Uterus (tissue), 4 donors: ENCODE measurements around the gene RNF183. TPM values are rescaled to one million over a fixed set of nuclear protein-coding genes. Genes with fewer than 3 reads are reported as not detected.
"Not testable (repeated sequence)": the region's sequence is repeated elsewhere in the genome, so short reads cannot be mapped to it uniquely, and the experiment has no call there.

Experiments used
- DNase-seq, 2 donors: peaks; one replicate each; pipeline ENCODE4 v3.0.0-alpha.2; 2019 to 2020
- H3K27ac ChIP-seq, 2 donors: fragments of 200-600 bp; sonication (generic); 1 replicate in 1 of 2; 2 replicates in 1 of 2; pipeline ENCODE4 v1.5.1; 2016 to 2018
- H3K27me3 ChIP-seq, 2 donors: fragments of 200-600 bp; sonication (generic); one replicate each; pipeline ENCODE4 v1.5.1; 2018 to 2019; ENCODE audit warnings: control low read depth in 1 of 2
- H3K36me3 ChIP-seq, 2 donors: fragments of 200-600 bp; sonication (generic); one replicate each; pipeline ENCODE4 v1.5.1; 2019; ENCODE audit warnings: control low read depth in 1 of 2
- H3K4me1 ChIP-seq, 2 donors: fragments of 200-600 bp; sonication (generic); one replicate each; pipeline ENCODE4 v1.5.1; 2018 to 2019; ENCODE audit warnings: control low read depth in 1 of 2
- H3K4me3 ChIP-seq, 2 donors: fragments of 200-600 bp; sonication (generic); 1 replicate in 1 of 2; 2 replicates in 1 of 2; pipeline ENCODE4 v1.5.1; 2018 to 2019; ENCODE audit warnings: mild to moderate bottlenecking in 1 of 2
- H3K9me3 ChIP-seq, 2 donors: fragments of 200-600 bp; sonication (generic); one replicate each; pipeline ENCODE4 v1.5.1; 2019; ENCODE audit warnings: control low read depth in 1 of 2
- CTCF ChIP-seq, 4 experiments: fragments of 200-600 bp in 2 of 4; fragments of 450-650 bp in 2 of 4; sonication (generic) in 2 of 4; IDR thresholded peaks; one replicate each; pipeline ENCODE4 v1.5.1; 2016 to 2019; ENCODE audit warnings: antibody characterized with exemption in 4 of 4, mild to moderate bottlenecking in 2 of 4, moderate library complexity in 1 of 4
- POLR2A ChIP-seq, 2 donors: fragments of 450-650 bp; IDR thresholded peaks; one replicate each; pipeline ENCODE4 v1.6.1; 2016; ENCODE audit warnings: antibody characterized with exemption in 2 of 2, mild to moderate bottlenecking in 1 of 2, moderate library complexity in 1 of 2
- intact Hi-C: fragments of 100-400 bp; cut with DNase I; formaldehyde crosslinking; loops from one replicate; pipeline ENCODE4 v1.15.1; 2023; ENCODE audit warnings: low total_unique reads
- total RNA-seq, 4 donors: library from RNA; depleted of rRNA in 3 of 4; stranded (reverse); fragments of >200 nt in 3 of 4; gene quantifications; one replicate each; pipeline versions ENCODE4 v1.1.0 to v1.2.4, GENCODE V29; 2014 to 2023
- donor health status: DM: yes; HTN: yes; CAD: no.

The RNF183 gene
- total RNA-seq, 4 donors from 2014 or later = 0.35 to 0.82 TPM; not detected in 2

- intact Hi-C loops = no loop called here
- H3K4me3 ChIP-seq = no peak overlapping the region
- no peak for DNase-seq
Measured at GRCh38 chr9:113299800-113300292, 3.3 kb downstream of the RNF183 start.

DNA sequence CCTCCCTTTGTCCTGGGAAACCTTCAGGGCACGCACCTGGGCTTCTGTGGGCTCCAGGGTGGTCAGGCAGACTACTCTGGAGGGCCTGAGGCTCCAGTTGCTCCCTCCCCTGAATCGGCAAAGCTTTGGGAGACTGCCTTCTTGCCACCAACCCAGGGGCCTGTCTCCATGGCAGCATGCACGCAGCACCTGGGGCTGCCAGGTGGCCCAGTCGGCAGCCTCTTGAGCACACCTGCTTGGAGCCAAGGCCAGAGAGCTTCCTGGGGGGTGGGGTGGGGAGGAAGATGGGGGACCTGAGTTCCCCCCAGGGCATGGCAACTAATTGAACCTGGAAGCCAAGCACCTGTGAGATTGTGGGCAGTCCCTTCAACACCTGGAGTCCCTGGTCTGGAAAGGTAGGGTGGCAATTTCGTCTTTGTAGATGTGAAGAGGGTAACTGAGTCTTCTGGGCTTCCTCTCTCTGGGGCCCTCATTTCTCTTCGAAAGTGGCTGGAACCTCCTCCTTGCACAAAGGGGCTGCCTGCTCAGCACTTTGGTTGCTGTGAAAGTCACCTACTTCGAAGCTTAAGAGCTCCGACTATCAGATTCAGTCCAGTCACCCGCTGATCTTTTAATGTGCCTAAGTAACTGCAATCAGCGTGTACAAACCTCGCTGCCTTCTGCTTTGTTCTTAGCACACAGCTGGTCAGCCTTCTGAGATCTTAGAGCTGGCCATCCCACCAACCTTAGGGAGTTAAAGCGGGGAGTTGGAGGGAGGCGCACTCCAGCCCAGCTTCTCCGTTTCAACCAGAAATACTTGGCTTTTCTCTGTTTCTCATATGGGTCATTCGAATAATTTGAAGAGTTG lies 4.0 kb downstream of the RNF183 start:
- no peak for DNase-seq
- H3K4me3 ChIP-seq = no peak overlapping the region
- H3K9me3 ChIP-seq = no peaks in the 10 kb centered on the region
- TF ChIP-seq CTCF (IDR thresholded peaks at IDR 0.05) (no peak), POLR2A (IDR thresholded peaks at IDR 0.05) (no peak)
- H3K4me1 ChIP-seq = no peaks in the 10 kb centered on the region
- H3K27me3 ChIP-seq = no peaks in the 10 kb centered on the region
- intact Hi-C loops = no loop called here
- H3K27ac ChIP-seq = no peak overlapping the region
- no peaks in the 10 kb centered on the region for H3K36me3 ChIP-seq

More at GRCh38 chr9:113299800-113300292, 3.3 kb downstream of the RNF183 start:
- TF ChIP-seq POLR2A (IDR thresholded peaks at IDR 0.05) = no peak
- no peak for TF ChIP-seq CTCF (IDR thresholded peaks at IDR 0.05)
- Histone ChIP-seq H3K27ac (no peak overlapping the region), H3K27me3 (no peaks in the 10 kb centered on the region), H3K9me3 (no peaks in the 10 kb centered on the region), H3K4me1 (no peaks in the 10 kb centered on the region), H3K36me3 (no peaks in the 10 kb centered on the region)

GRCh38 chr9:113298311-113298710 lies 4.9 kb downstream of the RNF183 start:
- DNase-seq = no peak
- Histone ChIP-seq H3K4me1 (no peaks in the 10 kb centered on the region), H3K9me3 (no peaks in the 10 kb centered on the region), H3K4me3 (no peak overlapping the region), H3K36me3 (no peaks in the 10 kb centered on the region), H3K27ac (no peak overlapping the region), H3K27me3 (no peaks in the 10 kb centered on the region)
- TF ChIP-seq POLR2A (IDR thresholded peaks at IDR 0.05) (no peak), CTCF (IDR thresholded peaks at IDR 0.05) (no peak)
- intact Hi-C loops = no loop called here

- intact Hi-C loops = no loop called here
- TF ChIP-seq POLR2A (IDR thresholded peaks at IDR 0.05) = no peak
- TF ChIP-seq CTCF (IDR thresholded peaks at IDR 0.05) = no peak
- Histone ChIP-seq H3K27me3 (no peaks in the 10 kb centered on the region), H3K36me3 (no peaks in the 10 kb centered on the region), H3K9me3 (no peaks in the 10 kb centered on the region), H3K4me1 (no peaks in the 10 kb centered on the region), H3K4me3 (no peak overlapping the region), H3K27ac (no peak overlapping the region)
- DNase-seq = no peak
Measured at GRCh38 chr9:113296796-113297558, 6.2 kb downstream of the RNF183 start.

- intact Hi-C loops, H3K27ac ChIP-seq, H3K4me3 ChIP-seq, H3K36me3 ChIP-seq, H3K4me1 ChIP-seq, H3K9me3 ChIP-seq, DNase-seq, H3K27me3 ChIP-seq: not testable (repeated sequence)
Measured at GRCh38 chr9:113296247-113296646, 6.9 kb downstream of the RNF183 start.
